Endothelial cell of umbilical vein (primary cell): ENCODE data around the gene WIPF3.

Experiments
- CTCF ChIP-seq, 2 donors: IDR thresholded peaks; 1 replicate in 1 of 2; 2 replicates in 1 of 2; pipeline ENCODE4 v1.5.1; 2011; ENCODE audit warnings: low read length in 2 of 2, mild to moderate bottlenecking in 2 of 2, moderate library complexity in 2 of 2, control low read depth in 1 of 2, inconsistent platforms in 1 of 2, low read depth in 1 of 2; ENCODE audit not compliant: insufficient read depth in 1 of 2; ENCODE audit errors: extremely low read depth in 1 of 2
- MYC ChIP-seq: IDR thresholded peaks from one replicate; pipeline ENCODE4 v1.6.1; 2011; ENCODE audit warnings: mild to moderate bottlenecking, low read depth, low read length

- TF ChIP-seq CTCF (IDR thresholded peaks at IDR 0.05; ENCODE audit: extremely low read depth in 1 of 2, insufficient read depth in 1 of 2, low read depth in 1 of 2, low read length in 2 of 2), result no peak
- TF ChIP-seq MYC, result no peak
Measured at GRCh38 chr7:29929018-29929807, 122.9 kb downstream of the WIPF3 start.
